ENCODE results near the gene ZDHHC14.
"Not testable (repeated sequence)": the region's sequence is repeated elsewhere in the genome, so short reads cannot be mapped to it uniquely, and the experiment has no call there.

The ZDHHC14 gene

DNA sequence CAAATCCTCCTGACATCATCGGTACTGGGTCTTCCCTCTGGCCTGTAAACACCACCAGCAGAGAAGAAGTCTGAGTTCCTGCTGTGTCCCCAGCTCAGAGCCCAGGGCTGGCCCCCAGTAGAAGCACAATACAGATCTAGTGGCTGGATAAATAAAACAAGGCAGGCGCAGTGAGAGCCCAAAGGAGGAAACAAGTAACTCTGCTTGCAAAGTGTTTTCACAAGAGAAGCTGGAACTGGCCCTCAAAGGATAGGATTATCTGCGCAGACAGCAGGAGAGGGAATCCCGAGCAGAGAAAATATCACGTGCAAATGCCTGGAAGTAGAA, 205.1 kb downstream of the ZDHHC14 start:
- no peak for DNase-seq

- no peak for DNase-seq
These were observed 205.6 kb downstream of the ZDHHC14 start for GRCh38 chr6:157586476-157587126.

GRCh38 chr6:157587127-157587926, 206.3 kb downstream of the ZDHHC14 start:
- DNase-seq, result no peak

DNA sequence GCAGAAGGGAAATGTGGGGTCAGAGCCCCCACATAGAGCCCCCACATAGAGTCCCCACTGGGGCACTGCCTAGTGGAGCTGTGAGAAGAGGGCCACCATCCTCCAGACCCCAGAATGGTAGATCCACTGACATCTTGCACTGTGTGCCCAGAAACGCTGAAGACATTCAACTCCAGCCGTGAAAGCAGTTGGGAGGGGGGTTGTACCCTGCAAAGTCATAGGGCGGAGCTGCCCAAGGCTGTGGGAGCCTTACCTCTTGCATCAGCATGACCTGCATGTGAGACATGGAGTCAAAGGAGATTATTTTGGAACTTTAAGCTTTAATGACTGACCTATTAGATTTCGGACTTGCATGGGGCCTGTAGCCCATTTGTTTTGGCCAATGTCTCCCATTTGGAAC, 209.7 kb downstream of the ZDHHC14 start:
- DNase-seq, result not testable (repeated sequence)

GRCh38 chr6:157592541-157592940, 211.6 kb downstream of the ZDHHC14 start:
- no peak for DNase-seq

GRCh38 chr6:157592980-157593379, 212.0 kb downstream of the ZDHHC14 start:
- DNase-seq, result no peak

DNA sequence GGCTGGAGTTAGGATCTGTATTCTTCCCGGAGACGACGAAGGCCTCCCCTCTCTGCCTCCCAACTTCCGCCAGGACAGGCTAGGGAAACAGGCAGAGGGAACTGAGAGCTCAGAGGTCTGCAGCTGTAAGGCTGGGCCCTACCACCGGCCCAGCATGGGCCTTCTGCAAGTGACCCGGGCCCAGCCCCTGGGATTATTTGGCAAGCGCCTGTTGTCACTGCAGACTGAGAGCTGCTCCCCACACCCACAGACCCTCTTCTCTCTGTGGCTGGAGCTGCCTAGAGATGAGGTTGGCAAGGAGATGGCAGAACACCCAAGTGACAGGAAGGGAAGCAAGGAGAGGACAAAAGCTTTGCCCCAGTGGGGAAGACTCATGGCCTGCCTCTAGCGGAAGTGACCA, 212.6 kb downstream of the ZDHHC14 start:
- no peak for DNase-seq

DNA sequence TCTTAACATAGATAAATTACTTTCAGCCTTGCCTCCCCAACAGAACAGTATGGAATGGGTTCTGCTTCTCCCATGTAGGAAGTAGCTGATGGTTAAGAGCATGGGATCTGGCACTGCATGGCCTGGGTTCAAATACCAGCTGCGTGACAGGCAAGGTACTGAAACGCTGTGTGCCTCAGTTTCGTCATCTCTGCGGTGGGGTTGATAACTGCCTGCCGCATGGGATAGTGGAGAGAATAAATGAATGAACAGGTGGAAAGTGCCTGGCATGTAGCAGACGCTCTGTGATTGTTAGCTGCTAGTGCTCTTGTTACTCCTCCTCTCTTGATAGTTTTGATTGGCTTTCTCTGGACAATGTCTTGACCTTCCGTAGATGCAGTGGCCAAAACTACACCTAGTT, 213.3 kb downstream of the ZDHHC14 start:
- DNase-seq, result no peak

DNA sequence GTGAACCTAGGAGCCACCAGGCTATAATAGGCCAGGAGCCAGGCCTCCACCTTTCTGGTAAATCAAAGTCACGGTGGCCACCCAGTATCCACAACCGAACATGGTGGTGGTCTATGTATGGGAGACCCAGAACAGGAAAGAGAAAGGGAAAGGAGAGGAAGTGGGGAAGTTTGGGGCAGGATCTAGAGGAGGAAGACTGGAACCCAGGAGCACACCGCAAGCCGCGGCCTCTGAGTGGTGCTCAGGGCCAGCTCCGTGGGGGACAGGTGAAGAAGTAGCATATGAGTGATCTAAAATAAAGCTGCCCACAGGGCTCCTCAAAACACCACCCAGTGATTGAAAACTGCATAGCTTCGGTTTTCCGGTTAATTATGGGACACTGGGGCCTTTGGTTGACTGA, 214.8 kb downstream of the ZDHHC14 start:
- DNase-seq, result no peak

- DNase-seq, result no peak
These were observed 215.5 kb downstream of the ZDHHC14 start for GRCh38 chr6:157596461-157596860.

GRCh38 chr6:157596886-157597285, 215.9 kb downstream of the ZDHHC14 start:
- no peak for DNase-seq

DNA sequence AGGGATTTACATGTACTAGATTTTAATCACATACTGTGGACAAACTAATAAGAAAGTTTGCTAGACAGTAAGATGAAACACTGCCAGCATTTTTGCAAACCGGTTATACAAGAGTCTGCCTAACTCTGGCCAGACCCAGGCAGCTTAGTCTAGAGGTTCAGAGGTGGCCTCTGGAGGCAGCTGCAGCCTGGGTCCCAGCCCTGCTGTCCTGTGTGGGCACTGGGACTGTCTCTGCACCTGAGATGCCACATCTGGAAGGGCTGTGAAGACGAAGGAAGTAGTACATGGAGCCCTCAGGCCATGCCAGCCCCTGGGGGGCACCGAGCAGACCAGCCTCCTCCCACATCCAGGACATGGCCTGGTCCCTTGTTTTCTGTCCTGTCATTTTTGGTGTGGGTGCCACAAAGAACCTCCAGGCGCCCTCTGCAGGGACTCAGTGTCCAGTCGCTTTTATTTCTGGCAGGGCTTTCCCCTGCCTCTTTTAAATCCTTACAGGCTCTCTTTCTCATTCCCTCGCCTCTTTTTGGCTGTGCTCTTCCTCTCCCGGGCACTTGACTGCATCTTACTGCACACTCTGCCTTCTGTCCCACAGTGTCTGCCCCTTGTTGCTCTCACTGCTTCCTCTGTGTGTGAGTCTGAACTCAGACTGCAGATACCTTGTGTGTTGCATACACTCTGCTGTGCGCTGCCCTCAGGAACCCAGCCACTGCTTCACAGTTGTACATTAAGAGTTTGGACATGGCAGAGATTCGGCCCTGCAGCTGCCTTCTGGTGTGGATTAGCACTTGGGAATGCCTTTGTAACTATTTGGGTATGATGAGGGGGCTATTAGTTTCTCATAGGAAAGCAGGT, 216.7 kb downstream of the ZDHHC14 start:
- DNase-seq, result peak in 1 of 2 experiments; percentile 3

DNA sequence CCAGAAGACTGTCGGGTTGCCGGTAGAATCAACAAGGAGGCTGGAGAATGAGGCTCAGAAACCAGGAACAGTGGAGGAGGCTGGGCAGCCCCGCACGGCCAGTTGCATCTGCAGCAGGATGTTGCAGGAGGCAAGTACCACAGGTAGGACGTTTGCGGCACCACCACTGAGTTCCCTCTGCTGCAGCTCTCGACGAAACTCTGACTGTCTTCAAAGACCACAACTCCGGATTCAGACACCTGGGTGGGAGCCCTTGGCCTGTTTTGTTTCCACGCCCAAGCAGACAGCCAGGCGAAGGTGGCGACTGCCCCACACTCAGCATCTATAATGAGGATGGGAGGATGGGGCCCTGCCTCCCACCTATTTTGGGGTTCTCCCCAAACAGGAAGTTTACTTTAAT, 218.2 kb downstream of the ZDHHC14 start:
- no peak for DNase-seq

GRCh38 chr6:157600807-157601206, 219.8 kb downstream of the ZDHHC14 start:
- DNase-seq, result no peak

DNA sequence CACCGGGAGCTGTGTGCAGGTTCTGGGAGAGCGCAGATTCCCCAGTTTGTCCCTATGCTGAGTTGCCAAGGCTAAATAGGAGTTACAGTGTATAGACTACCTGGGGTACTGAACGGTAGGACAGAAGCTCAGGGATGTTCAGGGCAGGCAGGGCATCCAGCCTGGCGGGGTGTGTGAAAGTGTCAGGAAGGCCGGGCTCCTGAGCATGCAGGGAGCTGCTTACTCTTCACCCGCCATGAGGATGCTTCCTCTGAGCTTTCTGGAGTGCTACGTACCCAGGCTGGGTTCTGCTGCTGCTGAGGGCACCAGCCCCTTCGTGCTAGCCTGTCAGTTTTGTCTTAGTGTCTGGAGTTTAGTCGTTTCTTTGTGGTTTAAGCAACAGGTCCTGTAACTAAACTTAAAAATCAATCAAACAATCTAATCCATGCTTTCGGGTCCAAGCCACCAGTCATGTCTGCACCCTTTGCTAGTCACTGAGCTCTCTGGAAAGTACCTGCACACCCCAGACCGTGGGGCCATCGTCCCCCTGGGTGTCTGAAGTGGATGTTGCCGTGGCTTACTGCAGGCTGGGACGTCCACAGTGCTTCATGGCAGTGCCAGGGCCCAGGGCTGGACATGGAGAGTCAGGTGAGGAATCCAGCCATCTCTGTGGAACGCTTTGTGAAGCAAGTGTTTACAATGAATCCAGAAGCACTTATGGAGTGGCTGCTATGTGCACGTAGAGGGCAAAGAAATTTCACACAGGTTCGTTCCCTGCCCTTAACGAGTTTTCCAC, 221.7 kb downstream of the ZDHHC14 start:
- DNase-seq, result no peak

DNA sequence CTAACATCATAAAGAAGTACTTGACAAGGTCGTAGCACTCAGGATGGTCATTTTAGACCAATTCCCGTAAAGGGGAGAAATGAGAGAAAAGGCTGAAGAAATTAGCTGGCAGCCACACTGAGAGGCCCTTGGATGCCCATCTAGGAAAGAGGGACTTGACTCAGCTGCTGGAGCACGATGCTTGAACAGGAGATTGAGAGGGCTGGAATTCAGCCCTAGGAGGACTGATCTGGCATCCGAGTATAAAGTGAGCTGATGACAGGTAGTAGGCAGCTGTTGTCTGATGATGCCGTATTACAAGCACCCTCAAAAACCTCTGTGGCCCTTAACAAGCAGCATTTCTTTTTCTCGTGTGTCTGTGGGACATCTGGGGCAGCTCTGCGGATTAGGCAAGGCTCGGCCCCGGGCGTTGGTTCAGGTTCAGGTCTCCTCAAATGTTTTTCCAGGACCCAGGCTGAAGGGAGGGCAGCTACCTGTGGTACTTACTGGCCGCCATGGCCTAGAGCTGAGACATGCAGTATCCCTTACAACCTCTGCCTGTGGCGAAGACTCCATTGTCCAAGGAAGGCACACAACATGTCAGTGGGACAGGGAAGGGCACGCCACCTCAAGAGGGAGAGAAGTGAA, 222.4 kb downstream of the ZDHHC14 start:
- no peak for DNase-seq

DNA sequence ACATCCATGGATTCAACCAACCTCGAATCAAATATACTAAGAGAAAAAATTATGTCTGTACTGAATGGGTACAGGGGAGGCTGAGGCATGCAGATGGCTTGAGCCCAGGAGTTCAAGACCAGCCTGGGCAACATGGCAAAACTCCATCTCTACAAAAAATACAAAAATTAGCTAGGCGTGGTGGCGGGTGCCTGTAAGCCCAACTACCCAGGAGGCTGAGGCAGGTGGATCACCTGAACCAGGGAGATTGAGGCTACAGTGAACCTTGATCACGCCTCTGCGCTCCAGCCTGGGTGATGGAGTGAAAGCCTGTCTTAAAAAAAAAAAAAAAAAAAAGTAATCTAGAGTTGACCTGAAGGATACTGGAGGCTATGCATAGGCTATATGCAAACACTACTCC, 223.0 kb downstream of the ZDHHC14 start:
- DNase-seq, result no peak

- DNase-seq, result no peak
These were observed 223.8 kb downstream of the ZDHHC14 start for GRCh38 chr6:157604816-157605215.

GRCh38 chr6:157605484-157605883, 224.5 kb downstream of the ZDHHC14 start:
- no peak for DNase-seq

DNA sequence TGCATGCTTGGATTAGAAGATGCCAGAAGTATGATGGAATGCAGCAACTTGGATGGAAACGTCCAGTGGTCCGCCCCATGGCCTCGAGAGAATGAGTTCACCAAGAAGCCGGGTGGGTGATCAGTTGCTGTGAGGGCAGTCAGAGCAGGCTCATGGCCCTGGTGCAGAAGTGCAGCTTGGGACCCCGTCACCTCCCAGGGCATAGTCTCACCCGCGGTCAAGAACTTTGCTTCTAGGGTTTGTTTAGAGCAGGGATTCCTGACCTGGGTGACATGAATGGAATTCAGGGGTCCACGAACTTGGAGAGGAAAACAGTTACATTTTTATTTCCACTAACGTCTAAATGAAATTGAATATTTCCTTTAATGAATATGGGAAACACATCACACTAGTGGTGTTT, 225.5 kb downstream of the ZDHHC14 start:
- no peak for DNase-seq

DNA sequence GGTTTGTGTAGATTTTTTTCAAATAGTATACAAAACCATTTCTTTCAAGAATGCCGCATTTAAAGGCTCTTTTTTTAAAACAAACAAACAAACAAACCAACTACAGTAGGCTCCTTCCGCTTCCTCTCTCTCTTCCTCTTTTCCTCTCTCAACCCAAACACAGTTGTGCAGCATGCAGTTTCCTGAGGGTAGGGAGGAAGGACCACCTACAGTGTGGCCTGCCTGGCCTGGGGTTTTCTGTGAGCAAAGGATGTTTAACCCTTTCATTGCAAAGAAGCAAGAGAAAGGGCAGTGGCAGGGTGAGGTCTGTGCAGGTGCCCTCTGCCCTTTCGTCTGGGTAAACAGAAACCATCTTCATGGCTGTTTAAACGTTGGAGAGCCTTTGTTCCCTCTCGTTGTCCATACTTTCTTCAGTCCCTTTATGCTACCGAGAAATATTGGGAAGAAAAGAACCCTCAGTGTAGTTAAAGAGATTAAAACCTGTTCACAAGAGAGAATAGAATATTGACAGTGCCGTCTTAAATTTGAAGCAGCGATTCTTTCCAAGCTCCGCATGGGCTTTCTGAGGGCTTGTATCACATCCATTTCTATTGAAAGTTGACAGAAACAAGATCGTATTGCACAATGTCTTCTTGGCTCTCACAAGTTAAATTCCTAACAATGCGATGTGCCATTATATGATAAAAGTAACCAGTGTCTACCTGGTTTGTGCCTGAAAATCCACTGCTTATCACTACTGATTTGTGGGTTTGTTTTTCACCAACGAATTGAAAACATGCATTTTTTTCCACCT, 226.5 kb downstream of the ZDHHC14 start:
- DNase-seq, result no peak
